Measurements from ENCODE around the gene CAMTA1.

Gene CAMTA1

DNA sequence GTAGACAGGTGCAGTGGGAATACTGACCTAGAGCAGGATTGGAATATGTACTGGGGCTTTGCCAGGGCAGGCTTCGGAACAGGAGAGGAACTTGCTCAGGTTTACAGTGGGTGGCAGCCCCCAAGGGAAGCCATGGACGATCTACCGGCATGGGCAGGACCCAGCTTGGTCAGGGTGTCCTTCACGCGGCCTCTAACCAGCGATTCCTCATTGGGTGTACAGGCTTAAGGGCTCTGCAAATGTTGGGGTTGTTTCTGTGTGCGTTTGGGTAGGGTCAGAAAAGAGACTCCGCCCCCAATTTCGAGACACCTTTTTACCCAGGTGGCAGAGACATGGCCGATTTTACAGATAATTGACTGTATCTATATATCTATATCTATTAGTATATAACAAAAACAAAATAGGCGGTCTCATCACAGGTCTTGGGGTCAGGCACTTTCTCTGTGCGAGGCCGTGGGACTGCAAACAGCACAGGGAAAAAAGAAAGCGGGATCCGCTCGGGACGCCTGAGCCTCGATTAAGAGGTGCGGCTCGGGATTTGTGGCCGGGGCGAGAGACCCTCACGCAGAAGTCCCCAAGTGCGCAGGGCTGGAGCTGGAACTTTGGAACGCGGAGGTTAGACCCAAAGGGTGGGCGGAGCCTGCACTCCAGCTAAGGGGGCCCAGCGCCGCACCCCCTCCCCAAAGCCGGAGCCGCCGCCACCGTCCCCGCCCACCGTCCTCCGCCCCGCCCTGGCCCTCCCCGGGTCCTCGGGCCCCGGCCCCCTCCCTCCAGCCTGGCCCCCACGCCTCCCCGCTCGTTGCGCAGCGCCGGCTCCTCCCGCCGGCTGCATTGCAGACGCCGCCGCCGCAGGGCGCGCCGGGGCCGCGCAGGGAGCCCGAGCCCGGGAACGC, 918.3 kb downstream of the CAMTA1 start:
- no peak overlapping the region for H3K9ac ChIP-seq (ENCODE audit: low read length)
- H3K9me2 ChIP-seq (replicated peaks; ENCODE audit: insufficient read depth, low read length), result no peaks in the 10 kb centered on the region
- no peaks in the 10 kb centered on the region for H3F3A ChIP-seq (ENCODE audit: insufficient read depth, low read length)
- H3K27me3 ChIP-seq (replicated peaks; ENCODE audit: insufficient read depth, low read length), result peaks cover 78% of the 10 kb centered on the region
- H3K9me3 ChIP-seq (replicated peaks; ENCODE audit: insufficient read depth, low read length), result no peaks in the 10 kb centered on the region
- H3K79me2 ChIP-seq (ENCODE audit: low read length), result no peaks in the 10 kb centered on the region
- no peaks in the 10 kb centered on the region for H3K36me3 ChIP-seq (replicated peaks; ENCODE audit: insufficient read depth, low read length)
- no peaks in the 10 kb centered on the region for H4K20me1 ChIP-seq (ENCODE audit: insufficient read depth, low read length)
- no peak for DNase-seq
- no peaks in the 10 kb centered on the region for H3K4me1 ChIP-seq (ENCODE audit: low read length)
- no peak overlapping the region for H3K4me3 ChIP-seq (ENCODE audit: low read length)
- no peak overlapping the region for H2AFZ ChIP-seq (ENCODE audit: low read length)
- H3K4me2 ChIP-seq (ENCODE audit: low read depth, low read length), result no peak overlapping the region
- TF ChIP-seq EZH2phosphoT487 (IDR thresholded peaks at IDR 0.05; ENCODE audit: low read length) (no peak), EZH2 (optimal IDR thresholded peaks at IDR 0.05; ENCODE audit: low read depth, low read length) (no peak)
- TF ChIP-seq, protein P1, sequence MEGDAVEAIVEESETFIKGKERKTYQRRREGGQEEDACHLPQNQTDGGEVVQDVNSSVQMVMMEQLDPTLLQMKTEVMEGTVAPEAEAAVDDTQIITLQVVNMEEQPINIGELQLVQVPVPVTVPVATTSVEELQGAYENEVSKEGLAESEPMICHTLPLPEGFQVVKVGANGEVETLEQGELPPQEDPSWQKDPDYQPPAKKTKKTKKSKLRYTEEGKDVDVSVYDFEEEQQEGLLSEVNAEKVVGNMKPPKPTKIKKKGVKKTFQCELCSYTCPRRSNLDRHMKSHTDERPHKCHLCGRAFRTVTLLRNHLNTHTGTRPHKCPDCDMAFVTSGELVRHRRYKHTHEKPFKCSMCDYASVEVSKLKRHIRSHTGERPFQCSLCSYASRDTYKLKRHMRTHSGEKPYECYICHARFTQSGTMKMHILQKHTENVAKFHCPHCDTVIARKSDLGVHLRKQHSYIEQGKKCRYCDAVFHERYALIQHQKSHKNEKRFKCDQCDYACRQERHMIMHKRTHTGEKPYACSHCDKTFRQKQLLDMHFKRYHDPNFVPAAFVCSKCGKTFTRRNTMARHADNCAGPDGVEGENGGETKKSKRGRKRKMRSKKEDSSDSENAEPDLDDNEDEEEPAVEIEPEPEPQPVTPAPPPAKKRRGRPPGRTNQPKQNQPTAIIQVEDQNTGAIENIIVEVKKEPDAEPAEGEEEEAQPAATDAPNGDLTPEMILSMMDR (IDR thresholded peaks at IDR 0.05; ENCODE audit: low read length), result no peak
- no peak overlapping the region for H3K27ac ChIP-seq (ENCODE audit: low read length)

DNA sequence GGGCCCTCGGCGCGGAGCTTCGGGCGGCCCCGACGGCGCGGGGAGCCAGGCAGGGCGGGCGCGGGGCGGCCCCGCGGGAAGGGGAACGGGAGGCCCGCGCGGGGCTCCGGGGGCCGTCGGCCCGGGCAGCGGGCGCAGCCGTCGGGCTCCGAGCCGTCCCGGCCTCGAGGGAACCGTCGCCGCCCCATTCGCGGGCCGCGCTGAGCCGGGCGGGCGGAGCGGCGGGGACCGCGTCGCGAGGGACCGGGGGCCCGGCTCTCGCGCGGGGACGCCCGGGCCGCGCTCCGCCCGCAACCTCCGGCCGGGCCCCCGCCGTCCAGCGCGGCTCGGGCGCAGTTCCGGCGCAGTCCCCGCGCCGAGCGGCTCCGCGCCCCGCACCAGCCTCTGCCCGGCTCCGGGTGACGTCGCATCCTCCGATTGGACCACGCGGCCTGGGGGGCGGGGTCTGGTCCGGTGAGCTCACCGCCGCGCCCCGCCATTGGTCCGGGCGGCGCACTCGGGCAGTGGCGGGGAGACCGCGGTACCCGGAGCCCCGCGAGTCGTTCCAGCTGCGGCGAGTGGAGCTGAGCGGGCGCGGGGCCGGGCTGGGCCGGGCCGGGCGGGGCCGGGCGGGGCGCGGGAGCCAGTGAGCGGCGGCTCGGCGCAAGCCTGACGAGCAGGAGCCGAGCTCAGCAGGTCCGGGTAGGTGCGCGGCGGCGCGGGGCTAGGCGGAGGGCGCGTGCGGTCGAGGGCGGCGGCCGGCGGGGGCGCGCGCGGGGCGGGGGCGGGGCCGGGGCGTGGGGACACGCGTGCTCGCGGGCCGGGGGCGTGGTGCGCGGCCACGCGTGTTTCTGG, 919.2 kb downstream of the CAMTA1 start:
- Histone ChIP-seq H3K9ac (ENCODE audit: low read length) (no peak overlapping the region), H3F3A (ENCODE audit: insufficient read depth, low read length) (no peaks in the 10 kb centered on the region), H3K27me3 (replicated peaks; ENCODE audit: insufficient read depth, low read length) (peaks cover 78% of the 10 kb centered on the region), H3K4me3 (ENCODE audit: low read length) (no peak overlapping the region), H3K4me2 (ENCODE audit: low read depth, low read length) (no peak overlapping the region), H3K9me2 (replicated peaks; ENCODE audit: insufficient read depth, low read length) (no peaks in the 10 kb centered on the region), H3K4me1 (ENCODE audit: low read length) (no peaks in the 10 kb centered on the region), H2AFZ (ENCODE audit: low read length) (no peak overlapping the region), H3K36me3 (replicated peaks; ENCODE audit: insufficient read depth, low read length) (no peaks in the 10 kb centered on the region), H4K20me1 (ENCODE audit: insufficient read depth, low read length) (no peaks in the 10 kb centered on the region), H3K27ac (ENCODE audit: low read length) (no peak overlapping the region), H3K9me3 (replicated peaks; ENCODE audit: insufficient read depth, low read length) (no peaks in the 10 kb centered on the region), H3K79me2 (ENCODE audit: low read length) (no peaks in the 10 kb centered on the region)
- no peak for DNase-seq
- TF ChIP-seq, protein P1 (IDR thresholded peaks at IDR 0.05; ENCODE audit: low read length), result no peak
- TF ChIP-seq EZH2phosphoT487 (IDR thresholded peaks at IDR 0.05; ENCODE audit: low read length) (no peak), EZH2 (optimal IDR thresholded peaks at IDR 0.05; ENCODE audit: low read depth, low read length) (no peak)

DNA sequence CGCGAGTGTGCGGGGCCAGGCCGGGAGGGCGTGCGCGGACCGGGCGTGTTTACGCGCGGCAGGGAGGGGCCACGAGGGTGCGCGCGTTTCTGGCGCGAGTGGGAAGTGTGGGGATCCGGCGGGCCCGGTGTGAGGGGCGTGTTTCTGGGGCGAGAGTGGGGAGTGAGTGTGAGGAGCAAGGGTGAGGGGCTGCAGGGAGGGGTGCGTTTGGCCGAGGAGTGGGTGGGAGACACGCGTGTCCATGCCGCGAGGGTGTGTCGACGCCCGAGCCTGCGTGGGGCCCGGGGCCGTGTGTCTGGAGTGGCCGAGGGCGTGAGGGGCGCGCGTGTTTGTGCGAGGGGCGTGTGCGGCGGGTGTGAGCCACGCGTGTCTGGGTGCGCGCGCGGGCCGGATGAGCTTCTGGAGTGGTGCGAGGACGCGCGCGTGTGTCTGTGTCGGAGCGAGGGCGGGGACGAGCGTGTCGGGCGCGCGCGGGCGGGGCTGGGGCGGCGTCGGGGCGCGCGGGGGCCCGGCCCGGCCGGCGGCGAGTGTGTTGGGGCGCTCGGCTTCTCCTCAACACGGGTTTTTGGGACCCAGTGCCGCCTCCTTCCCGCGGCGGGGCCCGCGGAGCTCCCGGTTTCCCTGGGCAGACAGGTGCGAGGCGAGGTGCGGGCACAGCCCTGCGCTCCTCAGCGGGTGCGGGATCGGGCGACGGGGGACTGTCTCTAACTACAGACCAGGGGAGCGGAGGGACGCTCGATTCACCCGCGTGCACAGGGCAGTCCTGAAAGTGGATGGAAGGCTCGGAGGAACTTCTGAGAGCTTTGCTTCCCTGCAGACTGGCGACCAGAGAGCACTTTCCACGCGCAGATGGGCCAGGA, 920.0 kb downstream of the CAMTA1 start:
- Histone ChIP-seq H3K4me2 (ENCODE audit: low read depth, low read length) (no peak overlapping the region), H3K9ac (ENCODE audit: low read length) (no peak overlapping the region), H3K36me3 (replicated peaks; ENCODE audit: insufficient read depth, low read length) (no peaks in the 10 kb centered on the region), H3K79me2 (ENCODE audit: low read length) (no peaks in the 10 kb centered on the region), H3K9me2 (replicated peaks; ENCODE audit: insufficient read depth, low read length) (no peaks in the 10 kb centered on the region), H3K4me3 (ENCODE audit: low read length) (no peak overlapping the region), H3K27me3 (replicated peaks; ENCODE audit: insufficient read depth, low read length) (peaks cover 79% of the 10 kb centered on the region), H2AFZ (ENCODE audit: low read length) (no peak overlapping the region), H3K9me3 (replicated peaks; ENCODE audit: insufficient read depth, low read length) (no peaks in the 10 kb centered on the region), H4K20me1 (ENCODE audit: insufficient read depth, low read length) (no peaks in the 10 kb centered on the region), H3K4me1 (ENCODE audit: low read length) (no peaks in the 10 kb centered on the region), H3K27ac (ENCODE audit: low read length) (no peak overlapping the region), H3F3A (ENCODE audit: insufficient read depth, low read length) (no peaks in the 10 kb centered on the region)
- DNase-seq, result no peak
- no peak for TF ChIP-seq EZH2phosphoT487 (IDR thresholded peaks at IDR 0.05; ENCODE audit: low read length)
- TF ChIP-seq EZH2 (optimal IDR thresholded peaks at IDR 0.05; ENCODE audit: low read depth, low read length), result no peak
- TF ChIP-seq, protein P1 (IDR thresholded peaks at IDR 0.05; ENCODE audit: low read length), result no peak
